Cardiac muscle cell (in vitro differentiated cells and primary cell): ENCODE data around the gene AJM1. TPM values are rescaled to one million over a fixed set of nuclear protein-coding genes. Genes with fewer than 3 reads are reported as not detected.
"Not testable (repeated sequence)": the region's sequence is repeated elsewhere in the genome, so short reads cannot be mapped to it uniquely, and the experiment has no call there.

Experiments used
- DNase-seq, 2 donors: peaks; one replicate each; pipeline versions ENCODE4 v3.0.0 to v3.0.0-alpha.2; 2010 to 2017; ENCODE audit warnings: low read depth in 1 of 2, low spot score in 1 of 2
- H3K27ac ChIP-seq: fragments of 200-600 bp; sonication (generic); 2 replicates; pipeline ENCODE4 v1.5.1; 2016
- H3K27me3 ChIP-seq: fragments of 200-600 bp; sonication (generic); 2 replicates; pipeline ENCODE4 v1.6.0; 2016; ENCODE audit warnings: control low read depth
- H3K36me3 ChIP-seq: fragments of 200-600 bp; sonication (generic); 2 replicates; pipeline ENCODE4 v1.5.1; 2016; ENCODE audit warnings: control low read depth
- H3K4me1 ChIP-seq: fragments of 200-600 bp; sonication (generic); 2 replicates; pipeline ENCODE4 v1.8.1; 2017; ENCODE audit warnings: low read depth, mild to moderate bottlenecking, mixed run types
- H3K4me3 ChIP-seq: fragments of 200-600 bp; sonication (generic); 2 replicates; pipeline ENCODE4 v1.5.1; 2016; ENCODE audit warnings: mild to moderate bottlenecking
- H3K9me3 ChIP-seq: fragments of 200-600 bp; sonication (generic); 2 replicates; pipeline ENCODE4 v1.5.1; 2017; ENCODE audit warnings: low read depth, mild to moderate bottlenecking, control low read depth
- CTCF ChIP-seq: IDR thresholded peaks from 2 replicates; pipeline ENCODE4 v1.5.1; 2012; ENCODE audit warnings: low read depth, mild to moderate bottlenecking, low read length
- polyA plus RNA-seq: library from polyadenylated mRNA; unstranded; fragments of >200 nt; fragmentation: Nextera tagmentation; extraction: Ambion mirVana; gene quantifications from 2 replicates; pipeline ENCODE4 v1.2.1, GENCODE V29; 2016
- total RNA-seq: library from RNA; depleted of rRNA; stranded (reverse); fragments of >200 nt; gene quantifications from 2 replicates; pipeline ENCODE4 v1.2.3, GENCODE V29; 2016

AJM1 gene
- total and polyA plus RNA-seq, 2 experiments from 2014 or later: 8.5 to 12.1 TPM

DNA sequence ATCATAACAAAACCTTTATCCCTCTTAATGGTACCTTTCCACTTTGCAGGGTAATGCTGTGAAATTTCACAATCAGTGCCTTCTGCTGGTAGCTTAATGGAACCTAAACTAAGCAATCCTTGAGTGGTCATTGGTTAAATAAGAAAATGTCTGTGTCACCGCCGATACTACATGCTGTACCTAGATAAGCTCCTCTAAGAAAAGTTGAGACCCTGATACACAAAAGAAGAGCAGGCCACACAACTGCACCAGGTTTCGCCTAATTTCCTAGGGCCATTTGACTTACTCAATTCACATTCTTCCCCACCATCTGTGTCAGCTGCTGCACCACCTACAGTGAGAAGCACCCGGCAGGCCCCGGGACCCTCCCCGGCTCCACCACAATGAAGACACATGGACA, 32.9 kb downstream of the AJM1 start:
- no peak overlapping the region for H3K4me3 ChIP-seq
- H3K36me3 ChIP-seq: no peaks in the 10 kb centered on the region
- H3K9me3 ChIP-seq: no peaks in the 10 kb centered on the region
- no peak for TF ChIP-seq CTCF
- H3K27me3 ChIP-seq: no peaks in the 10 kb centered on the region
- no peak overlapping the region for H3K27ac ChIP-seq
- DNase-seq: no peak
- H3K4me1 ChIP-seq: no peaks in the 10 kb centered on the region

- Histone ChIP-seq H3K4me1 (no peaks in the 10 kb centered on the region), H3K27me3 (no peaks in the 10 kb centered on the region), H3K27ac (no peak overlapping the region), H3K4me3 (no peak overlapping the region), H3K36me3 (no peaks in the 10 kb centered on the region), H3K9me3 (no peaks in the 10 kb centered on the region)
- DNase-seq: no peak
- no peak for TF ChIP-seq CTCF
Measured at GRCh38 chr9:136876476-136876875, 34.2 kb downstream of the AJM1 start.

DNA sequence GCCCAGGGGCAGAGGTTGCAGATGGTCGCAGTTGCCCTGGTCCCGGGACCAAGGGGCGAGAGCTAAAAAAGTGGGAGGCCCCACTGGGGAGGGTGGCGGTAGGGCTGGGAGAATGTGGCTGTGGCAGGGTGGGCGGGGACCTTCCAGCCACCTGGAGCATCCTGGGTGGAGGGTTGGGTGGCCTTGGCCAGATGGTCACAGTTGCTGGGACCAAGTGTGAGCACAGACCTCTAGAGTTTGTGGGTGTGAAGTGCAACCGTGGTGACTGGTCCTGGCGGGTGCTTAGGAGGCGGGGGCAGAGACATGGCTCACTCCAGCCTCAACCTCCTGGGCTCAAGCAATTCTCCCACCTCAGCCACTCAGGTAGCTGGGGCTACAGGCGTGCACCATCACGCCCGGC, 38.4 kb downstream of the AJM1 start:
- DNase-seq: no peak
- no peaks in the 10 kb centered on the region for H3K27me3 ChIP-seq
- no peak for TF ChIP-seq CTCF
- H3K4me3 ChIP-seq: no peak overlapping the region
- H3K4me1 ChIP-seq: no peaks in the 10 kb centered on the region
- no peaks in the 10 kb centered on the region for H3K36me3 ChIP-seq
- no peaks in the 10 kb centered on the region for H3K9me3 ChIP-seq
- H3K27ac ChIP-seq: no peak overlapping the region

- TF ChIP-seq CTCF: no peak
- no peaks in the 10 kb centered on the region for H3K4me1 ChIP-seq
- H3K9me3 ChIP-seq: no peaks in the 10 kb centered on the region
- H3K27me3 ChIP-seq: no peaks in the 10 kb centered on the region
- H3K36me3 ChIP-seq: no peaks in the 10 kb centered on the region
- no peak overlapping the region for H3K4me3 ChIP-seq
- peak; percentile 53 to 64 for DNase-seq
- peak overlapping the region; percentile 21 for H3K27ac ChIP-seq
Measured at GRCh38 chr9:136881691-136882108, 39.4 kb downstream of the AJM1 start.

DNA sequence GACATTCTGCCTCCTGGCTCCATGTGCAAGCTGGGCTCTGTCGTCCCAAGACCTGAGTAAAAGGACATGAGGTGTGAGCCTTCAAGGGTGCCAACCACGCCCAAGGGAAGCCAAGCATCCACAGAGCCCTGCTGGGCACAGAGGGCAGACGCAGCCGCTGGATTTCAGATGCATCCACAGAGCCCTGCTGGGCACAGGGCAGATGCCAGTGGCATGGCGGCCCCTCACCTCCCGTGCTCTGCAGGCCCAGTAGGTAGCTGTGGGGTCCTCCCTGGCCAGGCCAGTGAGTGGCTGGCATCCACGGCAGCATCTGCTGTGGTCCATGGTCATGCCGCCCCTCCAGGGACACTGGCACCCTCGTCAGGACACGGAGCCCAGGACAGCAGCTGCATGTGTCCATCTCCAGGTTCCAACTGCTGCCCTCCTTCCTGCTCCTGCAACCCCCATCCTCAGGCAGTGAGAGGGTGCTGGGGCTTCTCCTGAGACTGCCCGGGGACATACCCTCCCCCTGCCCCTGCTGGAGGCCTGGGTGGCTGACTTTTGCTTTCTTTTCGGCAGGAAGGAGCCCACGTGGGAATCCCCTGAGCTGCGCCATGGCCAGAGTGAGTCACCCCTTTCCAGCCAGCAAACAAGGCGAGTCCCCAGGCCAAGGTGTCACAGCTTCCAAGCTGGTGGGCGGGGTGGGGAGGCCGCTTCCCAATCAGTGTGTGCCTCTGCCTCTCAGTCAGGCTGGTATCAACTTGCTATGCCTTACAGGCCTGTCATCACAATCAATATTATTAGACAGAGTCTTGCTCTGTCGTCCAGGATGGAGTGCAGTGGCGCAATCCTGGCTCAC, 40.0 kb downstream of the AJM1 start:
- no peaks in the 10 kb centered on the region for H3K27me3 ChIP-seq
- no peaks in the 10 kb centered on the region for H3K9me3 ChIP-seq
- TF ChIP-seq CTCF: no peak
- no peaks in the 10 kb centered on the region for H3K4me1 ChIP-seq
- H3K4me3 ChIP-seq: no peak overlapping the region
- H3K36me3 ChIP-seq: no peaks in the 10 kb centered on the region
- peak overlapping the region; percentile 21 for H3K27ac ChIP-seq
- peak in 1 of 2 donors; percentile 78 for DNase-seq

DNA sequence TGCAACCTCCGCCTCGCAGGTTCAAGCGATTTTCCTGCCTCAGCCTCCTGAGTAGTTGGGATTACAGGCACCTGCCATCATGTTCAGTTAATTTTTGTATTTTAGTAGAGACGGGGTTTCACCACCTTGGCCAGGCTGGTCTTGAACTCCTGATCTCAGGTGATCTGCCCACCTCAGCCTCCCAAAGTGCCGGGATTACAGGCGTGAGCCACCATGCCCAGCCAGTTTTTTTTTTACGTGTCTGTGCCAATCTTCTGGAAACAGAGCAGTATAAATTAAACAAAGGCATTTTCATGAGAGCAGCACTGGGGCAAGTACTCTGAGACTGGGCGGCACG, 40.6 kb downstream of the AJM1 start:
- H3K27ac ChIP-seq, H3K9me3 ChIP-seq, H3K27me3 ChIP-seq, H3K4me1 ChIP-seq, H3K36me3 ChIP-seq, H3K4me3 ChIP-seq, DNase-seq: not testable (repeated sequence)

GRCh38 chr9:136883670-136884069, 41.4 kb downstream of the AJM1 start:
- not testable (repeated sequence) for DNase-seq, H3K27ac ChIP-seq, H3K9me3 ChIP-seq, H3K4me3 ChIP-seq, H3K36me3 ChIP-seq, H3K4me1 ChIP-seq, H3K27me3 ChIP-seq
